ENCODE data around the gene PSMF1. TPM values are rescaled to one million over a fixed set of nuclear protein-coding genes. Genes with fewer than 3 reads are reported as not detected.
A peak's percentile ranks its signal among the peaks of the same experiment; 100 is the strongest.

Gene PSMF1
- total RNA-seq, 4 donors from 2014 or later = 65.4 to 91.5 (median 73.4) TPM

- TF ChIP-seq POLR2AphosphoS5 (IDR thresholded peaks at IDR 0.05) = no peak
- TF ChIP-seq EP300 (IDR thresholded peaks at IDR 0.05) = no peak
- no peak for TF ChIP-seq POLR2A (IDR thresholded peaks at IDR 0.05; ENCODE audit: low read depth)
- no peak for TF ChIP-seq CTCF (IDR thresholded peaks at IDR 0.05)
- H3K4me3 ChIP-seq = no peak overlapping the region
- H3K27me3 ChIP-seq = no peaks in the 10 kb centered on the region
- no peaks in the 10 kb centered on the region for H3K9me3 ChIP-seq
- WGBS = 83% methylated on average over 1 of the region's 1 CpG
- peaks cover 53 to 67% (median 60%) of the 10 kb centered on the region in 4 donors for H3K4me1 ChIP-seq
- DNase-seq (ENCODE audit: extremely low spot score) = no peak
- H3K36me3 ChIP-seq = peaks cover 2 to 23% (median 17%) of the 10 kb centered on the region in 4 donors
- intact Hi-C loops (cut with DNase I) = no loop called here
- H3K27ac ChIP-seq (replicated peaks in 1 of 4) = no peak overlapping the region
These were observed 3.0 kb downstream of the PSMF1 start for GRCh38 chr20:1121429-1121828.

- DNase-seq (ENCODE audit: extremely low spot score) = no peak
- 45% methylated on average over 12 of the region's 12 CpGs for WGBS
- Histone ChIP-seq H3K36me3 (peaks cover 14 to 35% (median 29%) of the 10 kb centered on the region in 4 donors), H3K27me3 (no peaks in the 10 kb centered on the region), H3K4me3 (peak overlapping the region in 2 of 4 donors; percentile 6 to 9), H3K9me3 (no peaks in the 10 kb centered on the region), H3K27ac (replicated peaks in 1 of 4) (peak overlapping the region; percentile 31 to 43 (median 32)), H3K4me1 (peaks cover 51 to 64% (median 58%) of the 10 kb centered on the region in 4 donors)
- no peak for TF ChIP-seq EP300 (IDR thresholded peaks at IDR 0.05)
- no peak for TF ChIP-seq POLR2A (IDR thresholded peaks at IDR 0.05; ENCODE audit: low read depth)
- no peak for TF ChIP-seq CTCF (IDR thresholded peaks at IDR 0.05)
- no peak for TF ChIP-seq POLR2AphosphoS5 (IDR thresholded peaks at IDR 0.05)
- intact Hi-C loops (cut with DNase I) = no loop called here
These were observed 4.2 kb downstream of the PSMF1 start for GRCh38 chr20:1122388-1123315.

GRCh38 chr20:1123666-1124065 lies 5.3 kb downstream of the PSMF1 start:
- intact Hi-C loops (cut with DNase I) = no loop called here
- no peak overlapping the region for H3K27ac ChIP-seq (replicated peaks in 1 of 4)
- no peak for DNase-seq (ENCODE audit: extremely low spot score)
- peaks cover 24 to 46% (median 39%) of the 10 kb centered on the region in 4 donors for H3K36me3 ChIP-seq
- peaks cover 47 to 60% (median 53%) of the 10 kb centered on the region in 4 donors for H3K4me1 ChIP-seq
- H3K4me3 ChIP-seq = no peak overlapping the region
- no peaks in the 10 kb centered on the region for H3K27me3 ChIP-seq
- TF ChIP-seq CTCF (IDR thresholded peaks at IDR 0.05) (no peak), POLR2AphosphoS5 (IDR thresholded peaks at IDR 0.05) (no peak), EP300 (IDR thresholded peaks at IDR 0.05) (no peak), POLR2A (IDR thresholded peaks at IDR 0.05; ENCODE audit: low read depth) (no peak)
- WGBS = 84% methylated on average over 3 of the region's 3 CpGs
- H3K9me3 ChIP-seq = no peaks in the 10 kb centered on the region

GRCh38 chr20:1124421-1124820 lies 6.0 kb downstream of the PSMF1 start:
- peaks cover 43 to 54% (median 48%) of the 10 kb centered on the region in 4 donors for H3K4me1 ChIP-seq
- TF ChIP-seq POLR2AphosphoS5 (IDR thresholded peaks at IDR 0.05) = no peak
- TF ChIP-seq POLR2A (IDR thresholded peaks at IDR 0.05; ENCODE audit: low read depth) = no peak
- TF ChIP-seq CTCF (IDR thresholded peaks at IDR 0.05) = no peak
- no peak for TF ChIP-seq EP300 (IDR thresholded peaks at IDR 0.05)
- H3K4me3 ChIP-seq = no peak overlapping the region
- intact Hi-C loops (cut with DNase I) = no loop called here
- DNase-seq (ENCODE audit: extremely low spot score) = no peak
- no peaks in the 10 kb centered on the region for H3K27me3 ChIP-seq
- H3K36me3 ChIP-seq = peaks cover 27 to 53% (median 46%) of the 10 kb centered on the region in 4 donors
- no peak overlapping the region for H3K27ac ChIP-seq (replicated peaks in 1 of 4)
- 46% methylated on average over 3 of the region's 3 CpGs for WGBS
- H3K9me3 ChIP-seq = no peaks in the 10 kb centered on the region
